Hematopoietic multipotent progenitor cell treated with erythropoietin and hydrocortisone succinate and interleukin-3 and kit ligand, for 8 days (in vitro differentiated cells): ENCODE results near the gene LRFN5.
"Not testable (repeated sequence)": the region's sequence is repeated elsewhere in the genome, so short reads cannot be mapped to it uniquely, and the experiment has no call there.

Source experiments
- DNase-seq: peaks from one replicate; pipeline ENCODE4 v3.0.0-alpha.2; 2015

Gene LRFN5

DNA sequence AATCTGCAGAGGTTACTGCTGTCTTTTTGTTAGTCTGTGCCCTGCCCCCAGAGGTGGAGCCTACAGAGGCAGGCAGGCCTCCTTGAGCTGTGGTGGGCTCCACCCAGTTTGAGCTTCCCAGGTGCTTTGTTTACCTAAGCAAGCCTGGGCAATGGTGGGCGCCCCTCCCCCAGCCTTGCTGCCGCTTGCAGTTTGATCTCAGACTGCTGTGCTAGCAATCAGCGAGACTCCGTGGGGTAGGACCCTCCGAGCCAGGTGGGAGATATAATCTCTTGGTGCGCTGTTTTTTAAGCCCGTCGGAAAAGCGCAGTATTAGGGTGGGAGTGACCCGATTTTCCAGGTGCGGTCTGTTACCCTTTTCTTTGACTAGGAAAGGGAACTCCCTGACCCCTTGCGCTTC, 304.5 kb downstream of the LRFN5 start:
- DNase-seq = not testable (repeated sequence)

DNA sequence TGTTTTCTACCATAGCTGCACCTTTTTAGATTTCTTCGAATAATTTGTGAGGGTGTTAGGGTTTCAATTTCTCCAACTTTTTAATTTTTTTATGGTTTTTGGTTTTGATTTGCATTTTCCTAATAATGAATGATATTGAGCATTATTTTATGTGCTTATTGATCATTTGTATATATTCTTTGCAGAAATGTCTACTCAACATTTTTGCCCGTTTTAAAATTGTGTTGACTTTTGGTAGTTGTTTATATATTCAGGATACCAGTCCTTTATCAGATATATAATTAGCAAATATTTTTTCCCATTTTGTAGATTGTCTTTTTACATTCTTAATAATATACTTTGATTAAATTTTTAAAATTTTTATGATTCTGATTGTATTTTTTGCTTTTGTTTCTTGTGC, 306.7 kb downstream of the LRFN5 start:
- no peak for DNase-seq

- DNase-seq = no peak
These were observed 309.1 kb downstream of the LRFN5 start for GRCh38 chr14:41915732-41916131.

GRCh38 chr14:41916313-41916712, 309.6 kb downstream of the LRFN5 start:
- DNase-seq = no peak

GRCh38 chr14:41925409-41925808, 318.7 kb downstream of the LRFN5 start:
- no peak for DNase-seq

DNA sequence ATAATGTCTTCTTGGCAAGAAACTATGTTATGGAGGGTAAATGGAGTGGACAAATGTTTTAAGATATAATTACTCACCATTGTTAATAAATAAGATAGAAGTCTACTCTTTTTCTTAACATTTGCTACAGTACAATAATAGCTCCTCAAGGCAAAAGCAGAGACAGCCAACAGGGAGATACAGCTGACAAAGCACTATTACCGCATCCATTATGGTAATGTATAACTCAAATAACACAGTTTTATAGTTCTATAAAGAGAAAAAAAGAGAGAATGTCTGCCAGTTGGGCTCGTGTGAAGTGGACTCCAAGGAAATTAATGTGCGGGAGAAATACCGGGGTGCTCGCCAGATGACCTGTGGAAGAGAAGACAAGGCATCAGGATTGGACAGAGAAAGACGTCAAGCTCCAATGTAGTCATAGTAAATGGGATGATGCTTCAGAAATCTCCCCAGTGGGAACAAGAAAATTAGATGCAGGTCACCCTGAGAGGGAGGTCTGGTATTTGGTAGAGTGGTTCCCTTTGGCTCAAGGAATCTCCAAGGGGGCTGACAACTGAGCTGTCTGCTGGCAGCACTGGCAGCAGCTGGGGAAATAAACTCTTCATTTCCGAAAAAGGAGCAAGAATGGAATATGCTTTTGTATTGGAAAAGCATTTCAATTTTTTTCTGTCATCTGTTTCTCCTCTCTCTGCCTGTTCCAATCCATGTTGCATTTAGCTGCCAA, 343.9 kb downstream of the LRFN5 start:
- no peak for DNase-seq
